ENCODE measurements around the gene HCAR2.
"Not testable (repeated sequence)": the region's sequence is repeated elsewhere in the genome, so short reads cannot be mapped to it uniquely, and the experiment has no call there.

Gene HCAR2

DNA sequence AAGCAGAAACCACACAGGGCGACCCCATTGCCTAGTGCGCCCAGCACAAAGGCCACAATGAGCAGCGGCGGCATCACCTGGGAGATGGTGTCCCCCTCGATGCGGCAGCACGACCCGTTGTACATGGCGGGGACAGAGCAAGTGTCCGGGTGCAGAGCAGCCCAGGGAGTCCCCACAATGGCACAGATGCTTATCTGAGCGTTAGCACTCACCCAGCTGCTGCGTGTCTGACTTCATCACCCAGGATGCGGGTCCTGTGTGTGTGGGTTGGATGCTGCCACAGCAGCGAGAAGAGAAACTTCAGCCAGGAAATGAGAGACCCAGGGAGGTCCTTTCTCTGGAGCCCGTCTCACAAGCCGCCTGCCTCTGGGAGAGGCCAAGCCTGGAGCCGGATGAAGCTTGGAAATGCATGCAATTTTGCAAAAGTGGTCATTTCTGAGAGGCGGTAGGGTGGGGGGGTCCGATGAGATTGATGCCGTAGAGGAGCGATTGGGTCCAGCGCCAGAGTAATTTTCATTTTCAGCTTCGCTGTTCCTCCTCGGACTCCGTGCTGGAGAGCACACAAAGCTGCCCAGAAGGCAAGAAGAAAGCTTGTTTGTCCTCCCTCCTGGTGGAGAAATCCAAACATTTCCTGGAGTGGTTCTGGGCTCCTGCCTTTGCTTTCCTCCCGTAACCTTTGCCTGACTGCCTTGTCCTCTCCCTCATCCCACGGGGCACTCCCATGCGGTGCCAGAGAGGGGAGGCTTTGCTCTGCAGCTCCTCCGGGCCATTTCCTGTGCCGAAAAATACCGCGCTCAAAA is 27.3 kb upstream of the HCAR2 start, which contains the start of gene HCAR1:
Gene HCAR1, minus strand, starts transcription at position 630 of the 800 bp plus-strand sequence. Its CDS starts 505 bp downstream, at position 125.
- Histone ChIP-seq H3K9me3 (ENCODE audit: control insufficient read depth, low read depth, low read length) (no peaks in the 10 kb centered on the region), H3K9ac (ENCODE audit: low read length) (no peak within 1 kb of the TSS), H3K27me3 (ENCODE audit: control insufficient read depth, insufficient read depth, low read length) (no peaks in the 10 kb centered on the region), H3K4me1 (ENCODE audit: control insufficient read depth, low read depth, low read length) (no peaks in the 10 kb centered on the region), H3K36me3 (ENCODE audit: control insufficient read depth, low read depth, low read length) (no peaks in the 10 kb centered on the region), H3K4me3 (ENCODE audit: low read length) (no peak within 1 kb of the TSS), H3K27ac (ENCODE audit: low read length) (no peak within 1 kb of the TSS)

GRCh38 chr12:122729583-122730214 is 26.5 kb upstream of the HCAR2 start:
- no peaks in the 10 kb centered on the region for H3K9me3 ChIP-seq (ENCODE audit: control insufficient read depth, low read depth, low read length)
- H3K27me3 ChIP-seq (ENCODE audit: control insufficient read depth, insufficient read depth, low read length) = no peaks in the 10 kb centered on the region
- H3K4me3 ChIP-seq (ENCODE audit: low read length) = no peak overlapping the region
- no peak overlapping the region for H3K27ac ChIP-seq (ENCODE audit: low read length)
- no peaks in the 10 kb centered on the region for H3K36me3 ChIP-seq (ENCODE audit: control insufficient read depth, low read depth, low read length)
- H3K4me1 ChIP-seq (ENCODE audit: control insufficient read depth, low read depth, low read length) = no peaks in the 10 kb centered on the region
- H3K9ac ChIP-seq (ENCODE audit: low read length) = no peak overlapping the region

- Histone ChIP-seq H3K4me1 (ENCODE audit: control insufficient read depth, low read depth, low read length) (no peaks in the 10 kb centered on the region), H3K9me3 (ENCODE audit: control insufficient read depth, low read depth, low read length) (no peaks in the 10 kb centered on the region), H3K27ac (ENCODE audit: low read length) (no peak overlapping the region), H3K27me3 (ENCODE audit: control insufficient read depth, insufficient read depth, low read length) (no peaks in the 10 kb centered on the region), H3K9ac (ENCODE audit: low read length) (no peak overlapping the region), H3K36me3 (ENCODE audit: control insufficient read depth, low read depth, low read length) (no peaks in the 10 kb centered on the region), H3K4me3 (ENCODE audit: low read length) (no peak overlapping the region)
Observed at GRCh38 chr12:122726080-122726558, 23.0 kb upstream of the HCAR2 start.

GRCh38 chr12:122725452-122726079 is 22.4 kb upstream of the HCAR2 start:
- H3K4me1 ChIP-seq (ENCODE audit: control insufficient read depth, low read depth, low read length) = no peaks in the 10 kb centered on the region
- no peak overlapping the region for H3K9ac ChIP-seq (ENCODE audit: low read length)
- H3K4me3 ChIP-seq (ENCODE audit: low read length) = no peak overlapping the region
- no peaks in the 10 kb centered on the region for H3K36me3 ChIP-seq (ENCODE audit: control insufficient read depth, low read depth, low read length)
- no peaks in the 10 kb centered on the region for H3K9me3 ChIP-seq (ENCODE audit: control insufficient read depth, low read depth, low read length)
- H3K27me3 ChIP-seq (ENCODE audit: control insufficient read depth, insufficient read depth, low read length) = no peaks in the 10 kb centered on the region
- no peak overlapping the region for H3K27ac ChIP-seq (ENCODE audit: low read length)

DNA sequence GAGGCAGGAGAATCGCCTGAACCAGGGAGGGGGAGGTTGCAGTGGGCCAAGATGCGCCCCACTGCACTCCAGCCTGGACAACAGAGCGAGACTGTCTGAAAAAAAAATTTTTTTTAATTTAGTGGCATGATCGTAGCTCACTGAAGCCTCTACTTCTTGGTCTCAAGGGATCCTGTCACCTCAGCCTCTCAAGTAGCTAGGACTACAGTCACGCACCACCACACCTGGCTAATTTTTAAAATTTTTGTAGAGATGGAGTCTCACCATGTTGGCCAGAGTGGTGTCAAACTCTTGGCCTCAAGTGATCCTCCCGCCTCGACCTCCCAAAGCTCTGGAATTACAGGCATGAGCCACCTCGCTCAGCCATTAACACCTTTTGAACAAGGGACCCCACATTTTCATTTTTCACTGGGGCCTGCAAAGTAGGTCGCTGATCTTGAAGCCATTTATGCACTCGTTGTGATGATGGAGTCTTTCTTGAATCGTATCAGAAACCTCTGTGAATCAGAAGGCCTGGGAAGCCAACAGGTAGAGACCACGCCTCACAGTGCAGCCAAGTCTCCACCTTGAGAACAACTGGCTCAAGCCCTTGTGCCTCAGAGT is 21.6 kb upstream of the HCAR2 start:
- Histone ChIP-seq H3K27me3 (ENCODE audit: control insufficient read depth, insufficient read depth, low read length) (no peaks in the 10 kb centered on the region), H3K36me3 (ENCODE audit: control insufficient read depth, low read depth, low read length) (no peaks in the 10 kb centered on the region), H3K27ac (ENCODE audit: low read length) (no peak overlapping the region), H3K4me3 (ENCODE audit: low read length) (no peak overlapping the region), H3K9me3 (ENCODE audit: control insufficient read depth, low read depth, low read length) (no peaks in the 10 kb centered on the region), H3K9ac (ENCODE audit: low read length) (no peak overlapping the region), H3K4me1 (ENCODE audit: control insufficient read depth, low read depth, low read length) (no peaks in the 10 kb centered on the region)

- no peak overlapping the region for H3K27ac ChIP-seq (ENCODE audit: low read length)
- no peaks in the 10 kb centered on the region for H3K36me3 ChIP-seq (ENCODE audit: control insufficient read depth, low read depth, low read length)
- H3K27me3 ChIP-seq (ENCODE audit: control insufficient read depth, insufficient read depth, low read length) = no peaks in the 10 kb centered on the region
- no peaks in the 10 kb centered on the region for H3K9me3 ChIP-seq (ENCODE audit: control insufficient read depth, low read depth, low read length)
- no peaks in the 10 kb centered on the region for H3K4me1 ChIP-seq (ENCODE audit: control insufficient read depth, low read depth, low read length)
- no peak overlapping the region for H3K4me3 ChIP-seq (ENCODE audit: low read length)
- no peak overlapping the region for H3K9ac ChIP-seq (ENCODE audit: low read length)
Observed at GRCh38 chr12:122722387-122722786, 19.2 kb upstream of the HCAR2 start.

- Histone ChIP-seq H3K27ac (ENCODE audit: low read length) (no peak overlapping the region), H3K4me1 (ENCODE audit: control insufficient read depth, low read depth, low read length) (no peaks in the 10 kb centered on the region), H3K9me3 (ENCODE audit: control insufficient read depth, low read depth, low read length) (no peaks in the 10 kb centered on the region), H3K36me3 (ENCODE audit: control insufficient read depth, low read depth, low read length) (no peaks in the 10 kb centered on the region), H3K4me3 (ENCODE audit: low read length) (no peak overlapping the region), H3K9ac (ENCODE audit: low read length) (no peak overlapping the region), H3K27me3 (ENCODE audit: control insufficient read depth, insufficient read depth, low read length) (no peaks in the 10 kb centered on the region)
Observed at GRCh38 chr12:122721057-122721545, 17.9 kb upstream of the HCAR2 start.

DNA sequence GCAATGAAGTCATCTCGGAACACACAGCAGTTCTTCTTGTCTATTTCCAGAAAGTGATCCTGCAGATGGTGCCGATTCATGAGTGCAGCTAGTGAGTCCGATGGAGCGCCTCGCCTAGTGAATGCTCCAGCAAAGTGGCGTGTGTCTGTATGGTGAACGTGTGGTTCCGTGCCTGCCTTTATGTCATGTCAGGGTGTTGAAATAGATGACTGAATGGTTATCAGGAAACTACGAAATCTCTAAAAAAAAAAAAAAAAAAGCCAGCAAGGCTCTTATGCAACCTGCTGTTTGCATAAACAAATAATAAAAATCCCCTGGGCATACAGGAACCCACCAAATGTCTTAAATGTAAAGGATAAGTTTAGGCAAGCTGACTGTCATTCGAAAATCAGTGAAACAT is 13.5 kb upstream of the HCAR2 start, which contains the start of gene HCAR3:
Gene HCAR3, minus strand, starts transcription at position 154 of the 400 bp plus-strand sequence. Its CDS starts 74 bp downstream, at position 80.
- not testable (repeated sequence) for H3K4me1 ChIP-seq (ENCODE audit: control insufficient read depth, low read depth, low read length); H3K9me3 ChIP-seq (ENCODE audit: control insufficient read depth, low read depth, low read length); H3K27me3 ChIP-seq (ENCODE audit: control insufficient read depth, insufficient read depth, low read length); H3K36me3 ChIP-seq (ENCODE audit: control insufficient read depth, low read depth, low read length); H3K4me3 ChIP-seq (ENCODE audit: low read length); H3K9ac ChIP-seq (ENCODE audit: low read length); H3K27ac ChIP-seq (ENCODE audit: low read length)

GRCh38 chr12:122715211-122715610 is 12.1 kb upstream of the HCAR2 start:
- H3K36me3 ChIP-seq (ENCODE audit: control insufficient read depth, low read depth, low read length); H3K27ac ChIP-seq (ENCODE audit: low read length); H3K9ac ChIP-seq (ENCODE audit: low read length); H3K4me3 ChIP-seq (ENCODE audit: low read length); H3K9me3 ChIP-seq (ENCODE audit: control insufficient read depth, low read depth, low read length); H3K4me1 ChIP-seq (ENCODE audit: control insufficient read depth, low read depth, low read length); H3K27me3 ChIP-seq (ENCODE audit: control insufficient read depth, insufficient read depth, low read length): not testable (repeated sequence)

- H3K36me3 ChIP-seq (ENCODE audit: control insufficient read depth, low read depth, low read length); H3K9me3 ChIP-seq (ENCODE audit: control insufficient read depth, low read depth, low read length); H3K27ac ChIP-seq (ENCODE audit: low read length); H3K27me3 ChIP-seq (ENCODE audit: control insufficient read depth, insufficient read depth, low read length); H3K4me3 ChIP-seq (ENCODE audit: low read length); H3K9ac ChIP-seq (ENCODE audit: low read length); H3K4me1 ChIP-seq (ENCODE audit: control insufficient read depth, low read depth, low read length): not testable (repeated sequence)
Observed at GRCh38 chr12:122713491-122714188, 10.5 kb upstream of the HCAR2 start.

GRCh38 chr12:122711266-122711665 is 8.1 kb upstream of the HCAR2 start:
- H3K4me3 ChIP-seq (ENCODE audit: low read length); H3K27ac ChIP-seq (ENCODE audit: low read length); H3K9me3 ChIP-seq (ENCODE audit: control insufficient read depth, low read depth, low read length); H3K9ac ChIP-seq (ENCODE audit: low read length); H3K27me3 ChIP-seq (ENCODE audit: control insufficient read depth, insufficient read depth, low read length); H3K4me1 ChIP-seq (ENCODE audit: control insufficient read depth, low read depth, low read length); H3K36me3 ChIP-seq (ENCODE audit: control insufficient read depth, low read depth, low read length): not testable (repeated sequence)

All from iPS-18a (cell line).